Astrocyte of the spinal cord (primary cell): ENCODE data around the gene USP14.
"Not testable (repeated sequence)": the region's sequence is repeated elsewhere in the genome, so short reads cannot be mapped to it uniquely, and the experiment has no call there.

Experiments
- DNase-seq: peaks from one replicate; pipeline ENCODE4 v3.0.0; 2011; ENCODE audit warnings: low read depth, low spot score
- H3K4me3 ChIP-seq: 2 replicates; pipeline ENCODE4 v1.5.1; 2011; ENCODE audit warnings: low read depth, mild to moderate bottlenecking, low read length, moderate library complexity
- CTCF ChIP-seq: IDR thresholded peaks from 2 replicates; pipeline ENCODE4 v1.5.1; 2012; ENCODE audit warnings: low read depth, mild to moderate bottlenecking, low read length, inconsistent platforms
- in situ Hi-C: cut with HindIII; loops from 2 replicates; pipeline ENCODE4 v1.10.0; 2017; ENCODE audit warnings: low sequenced_read_pairs

The USP14 gene

GRCh38 chr18:135045-135444 lies 23.3 kb upstream of the USP14 start:
- in situ Hi-C loops = no loop called here
- no peak for TF ChIP-seq CTCF
- DNase-seq = no peak
- no peak overlapping the region for H3K4me3 ChIP-seq

GRCh38 chr18:136433-136832 lies 21.9 kb upstream of the USP14 start:
- no peak overlapping the region for H3K4me3 ChIP-seq
- in situ Hi-C loops = no loop called here
- no peak for DNase-seq
- TF ChIP-seq CTCF = no peak

GRCh38 chr18:137327-137726 lies 21.0 kb upstream of the USP14 start:
- no peak for DNase-seq
- no peak overlapping the region for H3K4me3 ChIP-seq
- in situ Hi-C loops = no loop called here
- no peak for TF ChIP-seq CTCF

- H3K4me3 ChIP-seq = no peak overlapping the region
- in situ Hi-C loops = no loop called here
Observed at GRCh38 chr18:140670-141266, 17.6 kb upstream of the USP14 start.

GRCh38 chr18:142624-143296 lies 15.6 kb upstream of the USP14 start:
- DNase-seq, in situ Hi-C loops, H3K4me3 ChIP-seq: not testable (repeated sequence)

More at GRCh38 chr18:140670-141266, 17.6 kb upstream of the USP14 start:
- no peak for TF ChIP-seq CTCF
- DNase-seq = no peak

GRCh38 chr18:148841-149240 lies 9.5 kb upstream of the USP14 start:
- H3K4me3 ChIP-seq = no peak overlapping the region
- in situ Hi-C loops = no loop called here
- TF ChIP-seq CTCF = no peak
- no peak for DNase-seq

GRCh38 chr18:154151-154550 lies 4.2 kb upstream of the USP14 start:
- in situ Hi-C loops = no loop called here
- TF ChIP-seq CTCF = no peak
- DNase-seq = no peak
- no peak overlapping the region for H3K4me3 ChIP-seq
